CD4-positive, CD25-positive, alpha-beta regulatory T cell (primary cell): Measurements from ENCODE around the gene HBD. TPM values are rescaled to one million over a fixed set of nuclear protein-coding genes. Genes with fewer than 3 reads are reported as not detected.

Experiments used
- ATAC-seq, 2 donors: fragments of 150-1000 bp; cut with Tn5 transposase; one replicate each; pipeline ENCODE4 v1.10.0; 2021; ENCODE audit warnings: low read depth in 2 of 2, moderate number of reproducible peaks in 2 of 2, moderate library complexity in 1 of 2
- DNase-seq, 3 donors: peaks; one replicate each; pipeline versions ENCODE4 v3.0.0 to v3.0.0-alpha.2; 2012 to 2022; ENCODE audit warnings: mixed read lengths in 1 of 3
- H3K27ac ChIP-seq: one replicate; pipeline ENCODE4 v1.7.0; 2013; ENCODE audit warnings: mild to moderate bottlenecking, low read length; ENCODE audit not compliant: insufficient read depth, poor library complexity, severe bottlenecking
- H3K27me3 ChIP-seq: one replicate; pipeline ENCODE4 v1.7.0; 2013; ENCODE audit warnings: low read length; ENCODE audit not compliant: control insufficient read depth, insufficient read depth
- H3K36me3 ChIP-seq: one replicate; pipeline ENCODE4 v1.7.0; 2013; ENCODE audit warnings: mild to moderate bottlenecking, low read length, moderate library complexity; ENCODE audit not compliant: control insufficient read depth, insufficient read depth
- H3K4me1 ChIP-seq: 2 replicates; pipeline ENCODE4 v1.7.0; 2013; ENCODE audit warnings: mild to moderate bottlenecking, low read length; ENCODE audit not compliant: insufficient read depth, control insufficient read depth, poor library complexity, severe bottlenecking
- H3K4me3 ChIP-seq: one replicate; pipeline ENCODE4 v1.7.0; 2013; ENCODE audit warnings: low read depth, mild to moderate bottlenecking, low read length, moderate library complexity
- H3K9me3 ChIP-seq, 2 experiments: 1 replicate in 1 of 2; 2 replicates in 1 of 2; pipeline ENCODE4 v1.7.0; 2013; ENCODE audit warnings: low read length in 2 of 2, mild to moderate bottlenecking in 1 of 2, moderate library complexity in 1 of 2; ENCODE audit not compliant: control insufficient read depth in 2 of 2
- H3K27ac Mint-ChIP-seq, 3 donors: one replicate each; pipeline ENCODE4 v1.8.0; 2020 to 2022; ENCODE audit warnings: mild to moderate bottlenecking in 3 of 3, mixed read lengths in 3 of 3, moderate library complexity in 2 of 3
- H3K27me3 Mint-ChIP-seq: one replicate; pipeline ENCODE4 v1.8.0; 2022; ENCODE audit warnings: mild to moderate bottlenecking, mixed read lengths
- H3K36me3 Mint-ChIP-seq: one replicate; pipeline ENCODE4 v1.8.0; 2020; ENCODE audit warnings: mixed read lengths
- H3K4me1 Mint-ChIP-seq, 4 donors: one replicate each; pipeline ENCODE4 v1.8.0; 2020 to 2022; ENCODE audit warnings: mixed read lengths in 4 of 4, mild to moderate bottlenecking in 1 of 4
- H3K4me3 Mint-ChIP-seq, 4 donors: one replicate each; pipeline ENCODE4 v1.8.0; 2020 to 2022; ENCODE audit warnings: mild to moderate bottlenecking in 4 of 4, mixed read lengths in 4 of 4, moderate library complexity in 3 of 4
- H3K9me3 Mint-ChIP-seq, 7 donors: one replicate each; pipeline ENCODE4 v1.8.0; 2020 to 2022; ENCODE audit warnings: mixed read lengths in 7 of 7, mild to moderate bottlenecking in 3 of 7, moderate library complexity in 2 of 7
- polyA plus RNA-seq, 4 donors: library from polyadenylated mRNA; unstranded; fragments of 300-500 nt; fragmentation: Illumina TruSeq; gene quantifications; one replicate each; pipeline ENCODE4 v1.2.3, GENCODE V29; 2021
- total RNA-seq: library from RNA; stranded (reverse); gene quantifications from one replicate; pipeline ENCODE4 v1.2.3, GENCODE V29; 2022

HBD gene
- total and polyA plus RNA-seq, 5 donors from 2014 or later: not detected

DNA sequence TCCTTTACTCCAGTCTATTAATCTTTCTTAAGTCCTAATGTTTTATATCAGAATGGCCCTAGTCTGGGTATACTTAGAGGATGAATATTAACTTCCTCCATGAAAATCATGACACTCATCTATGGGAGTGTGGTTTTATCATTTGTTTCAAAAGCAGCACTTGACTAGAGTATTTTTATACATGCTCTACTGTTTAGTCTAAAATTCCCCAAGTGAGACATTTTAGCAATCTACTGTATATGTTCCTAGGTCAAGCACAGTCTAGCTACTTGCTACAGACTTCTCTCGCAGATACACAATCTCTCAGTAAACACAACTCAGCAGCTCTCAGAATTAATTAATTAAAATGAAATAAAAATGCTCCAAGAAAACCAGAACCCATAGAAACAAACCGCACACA, 4.5 kb downstream of the HBD start:
- peaks cover 7 to 11% of the 10 kb centered on the region in 2 experiments for H3K9me3 ChIP-seq
- H3K4me3 ChIP-seq: no peak overlapping the region
- Mint-ChIP-seq H3K27me3 (peaks cover 5% of the 10 kb centered on the region), H3K36me3 (no peaks in the 10 kb centered on the region), H3K27ac (no peak overlapping the region), H3K4me3 (no peak overlapping the region), H3K9me3 (peaks cover 0 to 3% (median 0%) of the 10 kb centered on the region in 7 donors), H3K4me1 (peaks cover 0 to 3% (median 0%) of the 10 kb centered on the region in 4 donors)
- H3K4me1 ChIP-seq: peaks cover 15% of the 10 kb centered on the region
- ATAC-seq (no peak), DNase-seq (no peak)
- H3K27me3 ChIP-seq: peaks cover 5% of the 10 kb centered on the region
- H3K36me3 ChIP-seq: peaks cover 13% of the 10 kb centered on the region
- no peak overlapping the region for H3K27ac ChIP-seq

DNA sequence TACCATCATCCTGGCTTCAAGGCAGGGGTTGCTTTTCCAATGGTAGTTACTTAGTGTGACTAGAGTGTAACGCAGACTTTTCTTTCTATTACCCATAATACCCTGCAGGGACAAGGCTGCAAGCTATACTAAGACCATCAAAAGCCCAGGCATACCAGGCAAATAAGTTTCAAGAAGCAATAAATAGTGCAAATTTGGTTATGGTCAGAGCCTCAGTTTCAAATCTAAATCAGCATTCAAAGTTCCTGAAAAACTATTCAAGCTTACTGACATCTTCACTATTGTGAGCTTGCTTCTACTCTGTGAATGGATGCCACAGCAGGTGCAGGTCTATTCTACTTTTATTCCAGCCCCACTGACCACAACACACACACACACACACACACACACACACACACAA, 4.9 kb downstream of the HBD start:
- Mint-ChIP-seq H3K9me3 (peaks cover 0 to 3% (median 0%) of the 10 kb centered on the region in 7 donors), H3K36me3 (no peaks in the 10 kb centered on the region), H3K4me1 (peaks cover 0 to under 1% (median 0%) of the 10 kb centered on the region in 4 donors), H3K27ac (no peak overlapping the region), H3K27me3 (peaks cover 5% of the 10 kb centered on the region), H3K4me3 (no peak overlapping the region)
- no peak for ATAC-seq
- Histone ChIP-seq H3K4me1 (peaks cover 17% of the 10 kb centered on the region), H3K9me3 (peaks cover 8 to 14% of the 10 kb centered on the region in 2 experiments), H3K4me3 (no peak overlapping the region), H3K36me3 (peaks cover 14% of the 10 kb centered on the region), H3K27me3 (peaks cover 5% of the 10 kb centered on the region), H3K27ac (no peak overlapping the region)
- no peak for DNase-seq

DNA sequence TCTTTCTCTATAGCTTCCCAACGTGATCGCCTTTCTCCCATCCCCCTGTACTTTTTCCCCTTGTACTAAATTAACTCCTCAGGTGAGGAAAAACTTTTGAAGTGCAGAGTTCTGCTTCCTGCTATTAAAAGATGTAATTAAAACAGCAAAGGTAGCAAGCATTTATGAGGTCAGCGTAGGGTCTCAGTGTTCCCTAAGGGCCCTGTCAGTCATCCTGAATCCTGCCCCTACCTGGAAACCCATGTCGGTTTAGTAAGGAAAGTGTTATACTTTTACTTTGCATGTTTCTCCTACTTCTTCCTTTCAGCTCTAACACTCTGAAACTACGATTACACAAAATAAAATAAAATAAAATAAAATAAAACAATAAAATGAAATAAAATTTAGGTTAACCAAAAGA, 6.2 kb downstream of the HBD start:
- Mint-ChIP-seq H3K36me3 (no peaks in the 10 kb centered on the region), H3K27me3 (peaks cover 5% of the 10 kb centered on the region), H3K4me1 (no peaks in the 10 kb centered on the region), H3K9me3 (peaks cover 0 to 3% (median 0%) of the 10 kb centered on the region in 7 donors), H3K4me3 (no peak overlapping the region), H3K27ac (no peak overlapping the region)
- no peak overlapping the region for H3K27ac ChIP-seq
- peaks cover 8 to 14% of the 10 kb centered on the region in 2 experiments for H3K9me3 ChIP-seq
- no peak overlapping the region for H3K4me3 ChIP-seq
- DNase-seq (no peak), ATAC-seq (no peak)
- H3K4me1 ChIP-seq: peaks cover 17% of the 10 kb centered on the region
- H3K36me3 ChIP-seq: peaks cover 14% of the 10 kb centered on the region
- H3K27me3 ChIP-seq: peaks cover 5% of the 10 kb centered on the region

DNA sequence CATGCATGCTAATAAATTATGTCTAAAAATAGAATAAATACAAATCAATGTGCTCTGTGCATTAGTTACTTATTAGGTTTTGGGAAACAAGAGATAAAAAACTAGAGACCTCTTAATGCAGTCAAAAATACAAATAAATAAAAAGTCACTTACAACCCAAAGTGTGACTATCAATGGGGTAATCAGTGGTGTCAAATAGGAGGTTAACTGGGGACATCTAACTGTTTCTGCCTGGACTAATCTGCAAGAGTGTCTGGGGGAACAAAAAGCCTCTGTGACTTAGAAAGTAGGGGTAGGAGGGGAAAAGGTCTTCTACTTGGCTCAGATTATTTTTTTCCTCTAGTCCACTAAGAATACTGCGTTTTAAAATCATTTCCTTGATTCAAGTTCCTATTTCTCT, 6.6 kb downstream of the HBD start:
- no peak overlapping the region for H3K4me3 ChIP-seq
- H3K27me3 ChIP-seq: peaks cover 5% of the 10 kb centered on the region
- Mint-ChIP-seq H3K4me1 (no peaks in the 10 kb centered on the region), H3K9me3 (peaks cover 0 to 3% (median 0%) of the 10 kb centered on the region in 7 donors), H3K27me3 (peaks cover 5% of the 10 kb centered on the region), H3K36me3 (no peaks in the 10 kb centered on the region), H3K4me3 (no peak overlapping the region), H3K27ac (no peak overlapping the region)
- no peak overlapping the region for H3K27ac ChIP-seq
- no peak for DNase-seq
- H3K36me3 ChIP-seq: peaks cover 14% of the 10 kb centered on the region
- H3K4me1 ChIP-seq: peaks cover 17% of the 10 kb centered on the region
- ATAC-seq: no peak
- H3K9me3 ChIP-seq: peaks cover 8 to 14% of the 10 kb centered on the region in 2 experiments

DNA sequence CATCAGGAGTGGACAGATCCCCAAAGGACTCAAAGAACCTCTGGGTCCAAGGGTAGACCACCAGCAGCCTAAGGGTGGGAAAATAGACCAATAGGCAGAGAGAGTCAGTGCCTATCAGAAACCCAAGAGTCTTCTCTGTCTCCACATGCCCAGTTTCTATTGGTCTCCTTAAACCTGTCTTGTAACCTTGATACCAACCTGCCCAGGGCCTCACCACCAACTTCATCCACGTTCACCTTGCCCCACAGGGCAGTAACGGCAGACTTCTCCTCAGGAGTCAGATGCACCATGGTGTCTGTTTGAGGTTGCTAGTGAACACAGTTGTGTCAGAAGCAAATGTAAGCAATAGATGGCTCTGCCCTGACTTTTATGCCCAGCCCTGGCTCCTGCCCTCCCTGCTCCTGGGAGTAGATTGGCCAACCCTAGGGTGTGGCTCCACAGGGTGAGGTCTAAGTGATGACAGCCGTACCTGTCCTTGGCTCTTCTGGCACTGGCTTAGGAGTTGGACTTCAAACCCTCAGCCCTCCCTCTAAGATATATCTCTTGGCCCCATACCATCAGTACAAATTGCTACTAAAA, 7.5 kb downstream of the HBD start, which contains the start of gene HBB:
TSS of gene HBB (minus strand) at position 340 of the 579 bp plus-strand sequence. CDS start at position 290, 50 bp downstream.
- Histone ChIP-seq H3K4me3 (peak within 1 kb of the TSS; percentile 0), H3K27ac (no peak within 1 kb of the TSS), H3K9me3 (peaks cover 8 to 14% of the 10 kb centered on the region in 2 experiments), H3K36me3 (peaks cover 14% of the 10 kb centered on the region), H3K27me3 (peaks cover 5% of the 10 kb centered on the region), H3K4me1 (peaks cover 17% of the 10 kb centered on the region)
- ATAC-seq (no peak), DNase-seq (no peak)
- no peak within 1 kb of the TSS for H3K4me3 Mint-ChIP-seq
- no peaks in the 10 kb centered on the region for H3K36me3 Mint-ChIP-seq
- H3K27ac Mint-ChIP-seq: no peak within 1 kb of the TSS
- H3K27me3 Mint-ChIP-seq: peaks cover 5% of the 10 kb centered on the region
- no peaks in the 10 kb centered on the region for H3K4me1 Mint-ChIP-seq
- peaks cover 0 to 4% (median 0%) of the 10 kb centered on the region in 7 donors for H3K9me3 Mint-ChIP-seq

DNA sequence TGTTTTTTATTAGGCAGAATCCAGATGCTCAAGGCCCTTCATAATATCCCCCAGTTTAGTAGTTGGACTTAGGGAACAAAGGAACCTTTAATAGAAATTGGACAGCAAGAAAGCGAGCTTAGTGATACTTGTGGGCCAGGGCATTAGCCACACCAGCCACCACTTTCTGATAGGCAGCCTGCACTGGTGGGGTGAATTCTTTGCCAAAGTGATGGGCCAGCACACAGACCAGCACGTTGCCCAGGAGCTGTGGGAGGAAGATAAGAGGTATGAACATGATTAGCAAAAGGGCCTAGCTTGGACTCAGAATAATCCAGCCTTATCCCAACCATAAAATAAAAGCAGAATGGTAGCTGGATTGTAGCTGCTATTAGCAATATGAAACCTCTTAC, 8.8 kb downstream of the HBD start:
- H3K4me3 Mint-ChIP-seq: no peak overlapping the region
- peaks cover 17% of the 10 kb centered on the region for H3K4me1 ChIP-seq
- H3K4me1 Mint-ChIP-seq: no peaks in the 10 kb centered on the region
- peaks cover 8 to 14% of the 10 kb centered on the region in 2 experiments for H3K9me3 ChIP-seq
- no peak overlapping the region for H3K27ac Mint-ChIP-seq
- no peaks in the 10 kb centered on the region for H3K36me3 Mint-ChIP-seq
- H3K27me3 Mint-ChIP-seq: peaks cover under 1% of the 10 kb centered on the region
- H3K36me3 ChIP-seq: peaks cover 14% of the 10 kb centered on the region
- no peak for DNase-seq
- no peak overlapping the region for H3K27ac ChIP-seq
- peaks cover 5% of the 10 kb centered on the region for H3K27me3 ChIP-seq
- H3K4me3 ChIP-seq: peak overlapping the region; percentile 0
- peaks cover 0 to 4% (median 0%) of the 10 kb centered on the region in 7 donors for H3K9me3 Mint-ChIP-seq
- ATAC-seq: no peak

DNA sequence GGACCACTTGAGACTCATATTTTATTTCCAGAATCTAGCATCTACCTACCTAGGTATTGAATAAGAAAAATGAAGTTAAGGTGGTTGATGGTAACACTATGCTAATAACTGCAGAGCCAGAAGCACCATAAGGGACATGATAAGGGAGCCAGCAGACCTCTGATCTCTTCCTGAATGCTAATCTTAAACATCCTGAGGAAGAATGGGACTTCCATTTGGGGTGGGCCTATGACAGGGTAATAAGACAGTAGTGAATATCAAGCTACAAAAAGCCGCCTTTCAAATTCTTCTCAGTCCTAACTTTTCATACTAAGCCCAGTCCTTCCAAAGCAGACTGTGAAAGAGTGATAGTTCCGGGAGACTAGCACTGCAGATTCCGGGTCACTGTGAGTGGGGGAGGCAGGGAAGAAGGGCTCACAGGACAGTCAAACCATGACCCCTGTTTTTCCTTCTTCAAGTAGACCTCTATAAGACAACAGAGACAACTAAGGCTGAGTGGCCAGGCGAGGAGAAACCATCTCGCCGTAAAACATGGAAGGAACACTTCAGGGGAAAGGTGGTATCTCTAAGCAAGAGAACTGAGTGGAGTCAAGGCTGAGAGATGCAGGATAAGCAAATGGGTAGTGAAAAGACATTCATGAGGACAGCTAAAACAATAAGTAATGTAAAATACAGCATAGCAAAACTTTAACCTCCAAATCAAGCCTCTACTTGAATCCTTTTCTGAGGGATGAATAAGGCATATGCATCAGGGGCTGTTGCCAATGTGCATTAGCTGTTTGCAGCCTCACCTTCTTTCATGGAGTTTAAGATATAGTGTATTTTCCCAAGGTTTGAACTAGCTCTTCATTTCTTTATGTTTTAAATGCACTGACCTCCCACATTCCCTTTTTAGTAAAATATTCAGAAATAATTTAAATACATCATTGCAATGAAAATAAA, 9.5 kb downstream of the HBD start:
- H3K9me3 ChIP-seq: peaks cover 8 to 14% of the 10 kb centered on the region in 2 experiments
- H3K27ac Mint-ChIP-seq: no peak overlapping the region
- ATAC-seq (no peak), DNase-seq (no peak)
- H3K36me3 ChIP-seq: peaks cover 14% of the 10 kb centered on the region
- peak overlapping the region; percentile 49 for H3K4me3 ChIP-seq
- no peaks in the 10 kb centered on the region for H3K4me1 Mint-ChIP-seq
- H3K27ac ChIP-seq: no peak overlapping the region
- peaks cover 17% of the 10 kb centered on the region for H3K4me1 ChIP-seq
- no peaks in the 10 kb centered on the region for H3K27me3 Mint-ChIP-seq
- H3K9me3 Mint-ChIP-seq: peaks cover 0 to 4% (median 0%) of the 10 kb centered on the region in 7 donors
- peaks cover 5% of the 10 kb centered on the region for H3K27me3 ChIP-seq
- H3K4me3 Mint-ChIP-seq: no peak overlapping the region
- H3K36me3 Mint-ChIP-seq: no peaks in the 10 kb centered on the region
